Peyer's patch (tissue), 4 donors: ENCODE results near the gene SUMO4. TPM values are rescaled to one million over a fixed set of nuclear protein-coding genes. Genes with fewer than 3 reads are reported as not detected.

Source experiments
- DNase-seq, 3 donors: peaks; one replicate each; pipeline ENCODE4 v3.0.0-alpha.2; 2017 to 2019
- H3K27ac ChIP-seq, 4 donors: fragments of 200-600 bp; sonication (generic); one replicate each; pipeline ENCODE4 v1.5.1; 2016 to 2019
- H3K27me3 ChIP-seq, 2 donors: fragments of 200-600 bp; sonication (generic); one replicate each; pipeline ENCODE4 v1.5.1; 2019
- H3K36me3 ChIP-seq, 3 donors: fragments of 200-600 bp; sonication (generic); one replicate each; pipeline ENCODE4 v1.5.1; 2016 to 2019
- H3K4me1 ChIP-seq, 4 donors: fragments of 200-600 bp; sonication (generic); one replicate each; pipeline ENCODE4 v1.5.1; 2016 to 2019
- H3K4me3 ChIP-seq, 4 donors: fragments of 200-600 bp; sonication (generic); 1 replicate in 3 of 4; 2 replicates in 1 of 4; pipeline ENCODE4 v1.5.1; 2016 to 2019; ENCODE audit warnings: mild to moderate bottlenecking in 1 of 4
- H3K9me3 ChIP-seq, 4 donors: fragments of 200-600 bp; sonication (generic); one replicate each; pipeline ENCODE4 v1.5.1; 2016 to 2019; ENCODE audit warnings: mild to moderate bottlenecking in 1 of 4
- CTCF ChIP-seq, 6 experiments: fragments of 450-650 bp in 4 of 6; fragments of 200-600 bp in 2 of 6; sonication (generic) in 1 of 6; IDR thresholded peaks; one replicate each; pipeline ENCODE4 v1.5.1; 2017 to 2019; ENCODE audit warnings: antibody characterized with exemption in 6 of 6, mild to moderate bottlenecking in 3 of 6, moderate library complexity in 1 of 6
- POLR2A ChIP-seq, 2 donors: fragments of 450-650 bp; IDR thresholded peaks; one replicate each; pipeline ENCODE4 v1.5.1; 2017; ENCODE audit warnings: antibody characterized with exemption in 2 of 2, mild to moderate bottlenecking in 2 of 2, moderate library complexity in 2 of 2
- total RNA-seq, 4 donors: library from RNA; depleted of rRNA; stranded (reverse); fragments of >200 nt; gene quantifications; one replicate each; pipeline ENCODE4 v1.1.0, GENCODE V29; 2016

The SUMO4 gene
- total RNA-seq: 1 to 10 TPM in 3 of 4 donors, not detected in 1; 5.1 to 8.2 (median 7.0) TPM

GRCh38 chr6:149400050-149400449 lies at the start of gene SUMO4:
Gene SUMO4 (plus strand): TSS chr6:149400262. CDS start chr6:149400392, 130 bp downstream.
- no peaks in the 10 kb centered on the region for H3K4me1 ChIP-seq
- H3K27ac ChIP-seq: no peak within 1 kb of the TSS
- H3K9me3 ChIP-seq: no peaks in the 10 kb centered on the region
- no peak for DNase-seq
- H3K36me3 ChIP-seq: peaks cover 0 to 33% (median 0%) of the 10 kb centered on the region in 3 donors
- no peak within 1 kb of the TSS for H3K4me3 ChIP-seq
- TF ChIP-seq POLR2A (IDR thresholded peaks at IDR 0.05) (no peak), CTCF (IDR thresholded peaks at IDR 0.05) (no peak)
- H3K27me3 ChIP-seq: no peaks in the 10 kb centered on the region

- DNase-seq: no peak
- Histone ChIP-seq H3K4me3 (no peak overlapping the region), H3K4me1 (no peaks in the 10 kb centered on the region), H3K36me3 (no peaks in the 10 kb centered on the region), H3K27me3 (no peaks in the 10 kb centered on the region), H3K9me3 (no peaks in the 10 kb centered on the region), H3K27ac (no peak overlapping the region)
- TF ChIP-seq CTCF (IDR thresholded peaks at IDR 0.05) (no peak), POLR2A (IDR thresholded peaks at IDR 0.05) (no peak)
These were observed 46.1 kb upstream of the SUMO4 start for GRCh38 chr6:149354009-149354408.

- H3K9me3 ChIP-seq: no peaks in the 10 kb centered on the region
- no peak overlapping the region for H3K4me3 ChIP-seq
- no peaks in the 10 kb centered on the region for H3K4me1 ChIP-seq
- H3K27ac ChIP-seq: no peak overlapping the region
- TF ChIP-seq CTCF (IDR thresholded peaks at IDR 0.05): no peak
- no peak for TF ChIP-seq POLR2A (IDR thresholded peaks at IDR 0.05)
- no peaks in the 10 kb centered on the region for H3K27me3 ChIP-seq
- H3K36me3 ChIP-seq: no peaks in the 10 kb centered on the region
- DNase-seq: no peak
These were observed 43.8 kb upstream of the SUMO4 start for GRCh38 chr6:149356081-149356750.

GRCh38 chr6:149357726-149358538 lies 42.1 kb upstream of the SUMO4 start:
- H3K27ac ChIP-seq: no peak overlapping the region
- no peaks in the 10 kb centered on the region for H3K36me3 ChIP-seq
- no peaks in the 10 kb centered on the region for H3K4me1 ChIP-seq
- H3K9me3 ChIP-seq: no peaks in the 10 kb centered on the region
- TF ChIP-seq CTCF (IDR thresholded peaks at IDR 0.05) (no peak), POLR2A (IDR thresholded peaks at IDR 0.05) (no peak)
- H3K4me3 ChIP-seq: no peak overlapping the region
- no peaks in the 10 kb centered on the region for H3K27me3 ChIP-seq
- no peak for DNase-seq

GRCh38 chr6:149359440-149359839 lies 40.6 kb upstream of the SUMO4 start:
- DNase-seq: no peak
- TF ChIP-seq POLR2A (IDR thresholded peaks at IDR 0.05) (no peak), CTCF (IDR thresholded peaks at IDR 0.05) (no peak)

More at GRCh38 chr6:149359440-149359839, 40.6 kb upstream of the SUMO4 start:
- Histone ChIP-seq H3K36me3 (no peaks in the 10 kb centered on the region), H3K27ac (no peak overlapping the region), H3K27me3 (no peaks in the 10 kb centered on the region), H3K9me3 (no peaks in the 10 kb centered on the region), H3K4me3 (no peak overlapping the region), H3K4me1 (peaks cover 0 to 7% (median 0%) of the 10 kb centered on the region in 4 donors)
